ENCODE measurements around the gene TENM3.

DNA sequence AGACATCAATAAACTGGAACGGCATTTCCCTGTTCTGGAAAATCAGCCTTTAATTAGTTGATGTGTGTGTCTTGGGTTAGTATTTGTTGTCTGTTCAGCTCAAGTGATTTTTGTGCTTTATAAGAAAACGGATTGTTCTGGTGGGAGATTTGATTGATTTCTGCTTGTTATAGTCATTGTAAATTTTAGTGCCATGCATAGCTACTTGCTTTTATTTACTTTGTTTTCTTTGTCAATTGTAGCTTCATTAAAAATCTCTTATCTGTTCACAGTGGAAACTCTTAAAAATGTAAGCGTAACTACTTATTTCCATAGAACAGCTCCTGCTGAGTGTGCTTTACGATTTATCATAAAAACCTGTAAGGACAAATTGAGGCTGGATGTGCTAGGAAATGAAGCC lies 253.2 kb downstream of the TENM3 start:
- TF ChIP-seq, protein P1, sequence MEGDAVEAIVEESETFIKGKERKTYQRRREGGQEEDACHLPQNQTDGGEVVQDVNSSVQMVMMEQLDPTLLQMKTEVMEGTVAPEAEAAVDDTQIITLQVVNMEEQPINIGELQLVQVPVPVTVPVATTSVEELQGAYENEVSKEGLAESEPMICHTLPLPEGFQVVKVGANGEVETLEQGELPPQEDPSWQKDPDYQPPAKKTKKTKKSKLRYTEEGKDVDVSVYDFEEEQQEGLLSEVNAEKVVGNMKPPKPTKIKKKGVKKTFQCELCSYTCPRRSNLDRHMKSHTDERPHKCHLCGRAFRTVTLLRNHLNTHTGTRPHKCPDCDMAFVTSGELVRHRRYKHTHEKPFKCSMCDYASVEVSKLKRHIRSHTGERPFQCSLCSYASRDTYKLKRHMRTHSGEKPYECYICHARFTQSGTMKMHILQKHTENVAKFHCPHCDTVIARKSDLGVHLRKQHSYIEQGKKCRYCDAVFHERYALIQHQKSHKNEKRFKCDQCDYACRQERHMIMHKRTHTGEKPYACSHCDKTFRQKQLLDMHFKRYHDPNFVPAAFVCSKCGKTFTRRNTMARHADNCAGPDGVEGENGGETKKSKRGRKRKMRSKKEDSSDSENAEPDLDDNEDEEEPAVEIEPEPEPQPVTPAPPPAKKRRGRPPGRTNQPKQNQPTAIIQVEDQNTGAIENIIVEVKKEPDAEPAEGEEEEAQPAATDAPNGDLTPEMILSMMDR (IDR thresholded peaks at IDR 0.05): no peak
- TF ChIP-seq POLR2AphosphoS5 (IDR thresholded peaks at IDR 0.05): no peak
- no peak for TF ChIP-seq POLR2A (IDR thresholded peaks at IDR 0.05)
- no peak for TF ChIP-seq EP300 (IDR thresholded peaks at IDR 0.05; ENCODE audit: low read depth)
